Right lobe of liver (tissue), 6 donors: ENCODE results near the gene ULK2. TPM values are rescaled to one million over a fixed set of nuclear protein-coding genes. Genes with fewer than 3 reads are reported as not detected.

Source experiments
- ATAC-seq, 4 donors: fragments of 200-7000 bp; cut with Tn5 transposase; one replicate each; pipeline ENCODE4 v1.9.1; 2020; ENCODE audit warnings: mild to moderate bottlenecking in 4 of 4, moderate library complexity in 4 of 4
- DNase-seq, 3 donors: peaks; one replicate each; pipeline ENCODE4 v3.0.0-alpha.2; 2020
- H3K27ac ChIP-seq, 3 donors: fragments of 200-600 bp; one replicate each; pipeline ENCODE4 v1.8.0; 2022
- H3K27me3 ChIP-seq, 2 donors: fragments of 200-600 bp; one replicate each; pipeline ENCODE4 v1.8.0; 2022
- H3K36me3 ChIP-seq, 4 donors: fragments of 200-600 bp; sonication (generic) in 1 of 4; one replicate each; pipeline versions ENCODE4 v1.5.1 to v1.8.0; 2017 to 2022; ENCODE audit warnings: control low read depth in 1 of 4
- H3K4me1 ChIP-seq, 4 donors: fragments of 200-600 bp; sonication (generic) in 1 of 4; one replicate each; pipeline versions ENCODE4 v1.5.1 to v1.8.0; 2017 to 2022; ENCODE audit warnings: control low read depth in 1 of 4
- H3K4me3 ChIP-seq, 3 donors: fragments of 200-600 bp; one replicate each; pipeline ENCODE4 v1.8.0; 2022
- H3K9me3 ChIP-seq, 4 donors: fragments of 200-600 bp; sonication (generic) in 1 of 4; one replicate each; pipeline versions ENCODE4 v1.5.1 to v1.8.0; 2017 to 2022; ENCODE audit warnings: control low read depth in 1 of 4
- POLR2A ChIP-seq: fragments of 450-650 bp; IDR thresholded peaks from one replicate; pipeline ENCODE4 v1.6.1; 2017; ENCODE audit warnings: antibody characterized with exemption, mild to moderate bottlenecking
- WGBS: methylation state at CpG from one replicate; pipeline ENCODE4 v1.1.6; 2018; ENCODE audit warnings: low coverage, low lambda C conversion rate; ENCODE audit not compliant: insufficient coverage; ENCODE audit errors: missing lambda C conversion rate; 5-methylcytosine and 5-hydroxymethylcytosine counted together
- intact Hi-C, 2 donors: fragments of 100-400 bp; cut with DNase I; formaldehyde crosslinking; loops; one replicate each; pipeline versions ENCODE4 v1.11.2 to v1.14.1; 2022
- total RNA-seq, 6 experiments: library from RNA; depleted of rRNA in 2 of 6; stranded (reverse); fragments of >200 nt in 2 of 6; fragmentation: NEBNext Ultra II Directional in 3 of 6; extraction: Animal tissue kit (Norgen Biotek cat#: 25700) in 3 of 6; gene quantifications; one replicate each; pipeline versions ENCODE4 v1.1.0 to v1.2.4, GENCODE V29; 2016 to 2023
- TF ChIP-seq, protein P1 (sequence below), 4 donors: fragments of 200-600 bp in 3 of 4; fragments of 450-650 bp in 1 of 4; IDR thresholded peaks; one replicate each; pipeline versions ENCODE4 v1.5.1 to v1.8.0; 2016 to 2022; ENCODE audit warnings: antibody characterized with exemption in 4 of 4, mild to moderate bottlenecking in 2 of 4
- donor health status: DM: no; HTN: yes; CAD: no.
- donor health status: DM: no; HTN: no; CAD: no.
- donor health status: DM: no; HTN: no; CAD: no.
- donor health status: DM: no; HTN: yes; CAD: no.
- donor health status: DM: no; HTN: yes; CAD: no.

ULK2 gene
- total RNA-seq, 6 experiments from 2014 or later: 3.5 to 6.1 (median 4.8) TPM

DNA sequence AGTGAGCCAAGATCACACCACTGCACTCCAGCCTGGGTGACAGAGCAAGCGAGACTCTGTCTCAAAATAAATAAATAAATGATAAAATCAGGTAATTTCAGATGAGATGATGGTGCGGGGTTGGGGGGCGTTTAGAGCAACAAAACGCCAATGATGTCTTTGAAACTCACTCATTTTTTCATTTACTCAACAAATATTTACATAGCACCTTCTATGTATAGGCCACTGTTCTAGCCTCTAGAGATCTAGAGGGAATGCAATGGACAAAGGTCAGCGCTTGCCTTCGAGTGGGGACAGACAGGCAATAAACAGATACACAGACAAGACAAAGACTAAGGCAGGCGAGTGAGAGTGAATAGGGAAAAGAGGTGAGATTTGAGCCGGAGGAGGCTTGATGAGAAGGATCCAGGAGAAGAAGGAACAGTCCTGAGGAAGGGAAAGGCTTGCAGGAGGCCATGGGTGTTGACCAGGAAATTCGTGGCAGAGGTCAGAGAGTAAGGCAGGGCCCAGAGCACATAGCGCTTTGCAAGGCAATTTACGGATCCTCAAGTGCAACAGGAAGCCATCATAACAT, 133.7 kb downstream of the ULK2 start:
- H3K27ac ChIP-seq: no peak overlapping the region
- H3K36me3 ChIP-seq: no peaks in the 10 kb centered on the region
- ATAC-seq (peak in 1 of 4 donors; percentile 16), DNase-seq (no peak)
- no peak for TF ChIP-seq POLR2A
- TF ChIP-seq, protein P1, sequence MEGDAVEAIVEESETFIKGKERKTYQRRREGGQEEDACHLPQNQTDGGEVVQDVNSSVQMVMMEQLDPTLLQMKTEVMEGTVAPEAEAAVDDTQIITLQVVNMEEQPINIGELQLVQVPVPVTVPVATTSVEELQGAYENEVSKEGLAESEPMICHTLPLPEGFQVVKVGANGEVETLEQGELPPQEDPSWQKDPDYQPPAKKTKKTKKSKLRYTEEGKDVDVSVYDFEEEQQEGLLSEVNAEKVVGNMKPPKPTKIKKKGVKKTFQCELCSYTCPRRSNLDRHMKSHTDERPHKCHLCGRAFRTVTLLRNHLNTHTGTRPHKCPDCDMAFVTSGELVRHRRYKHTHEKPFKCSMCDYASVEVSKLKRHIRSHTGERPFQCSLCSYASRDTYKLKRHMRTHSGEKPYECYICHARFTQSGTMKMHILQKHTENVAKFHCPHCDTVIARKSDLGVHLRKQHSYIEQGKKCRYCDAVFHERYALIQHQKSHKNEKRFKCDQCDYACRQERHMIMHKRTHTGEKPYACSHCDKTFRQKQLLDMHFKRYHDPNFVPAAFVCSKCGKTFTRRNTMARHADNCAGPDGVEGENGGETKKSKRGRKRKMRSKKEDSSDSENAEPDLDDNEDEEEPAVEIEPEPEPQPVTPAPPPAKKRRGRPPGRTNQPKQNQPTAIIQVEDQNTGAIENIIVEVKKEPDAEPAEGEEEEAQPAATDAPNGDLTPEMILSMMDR (IDR thresholded peaks at IDR 0.05): no peak
- no peak overlapping the region for H3K4me3 ChIP-seq
- 56% methylated on average over 11 of the region's 11 CpGs for WGBS
- peaks cover 0 to under 1% (median 0%) of the 10 kb centered on the region in 4 donors for H3K4me1 ChIP-seq
- intact Hi-C loops: no loop called here
- no peaks in the 10 kb centered on the region for H3K27me3 ChIP-seq
- H3K9me3 ChIP-seq: no peaks in the 10 kb centered on the region

DNA sequence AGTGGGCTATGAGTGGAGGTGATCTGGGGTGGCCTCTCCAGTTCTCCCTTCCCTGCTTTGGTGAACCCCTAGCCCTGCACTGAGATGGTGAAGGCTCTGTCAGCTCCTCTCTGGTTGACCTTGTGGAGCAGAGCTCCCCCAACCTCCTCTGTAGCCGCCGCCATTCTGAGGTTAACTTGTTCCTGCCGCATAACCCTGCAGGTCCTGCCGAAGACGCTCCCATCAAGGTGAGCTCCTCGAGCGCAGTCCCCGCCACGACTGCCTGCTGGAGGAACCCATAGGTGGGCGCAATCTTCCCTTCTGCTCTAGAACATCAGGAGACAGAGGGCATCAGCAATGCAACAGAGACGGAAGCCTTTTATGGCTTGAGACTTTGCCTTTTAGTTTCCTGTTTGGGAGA, 136.1 kb downstream of the ULK2 start:
- Histone ChIP-seq H3K27me3 (no peaks in the 10 kb centered on the region), H3K4me3 (no peak overlapping the region), H3K36me3 (no peaks in the 10 kb centered on the region), H3K27ac (no peak overlapping the region), H3K9me3 (no peaks in the 10 kb centered on the region), H3K4me1 (peaks cover 0 to 24% (median 12%) of the 10 kb centered on the region in 4 donors)
- no peak for TF ChIP-seq POLR2A
- TF ChIP-seq, protein P1 (IDR thresholded peaks at IDR 0.05): no peak
- DNase-seq (no peak), ATAC-seq (no peak)
- WGBS: 90% methylated on average over 4 of the region's 11 CpGs
- intact Hi-C loops: no loop called here

DNA sequence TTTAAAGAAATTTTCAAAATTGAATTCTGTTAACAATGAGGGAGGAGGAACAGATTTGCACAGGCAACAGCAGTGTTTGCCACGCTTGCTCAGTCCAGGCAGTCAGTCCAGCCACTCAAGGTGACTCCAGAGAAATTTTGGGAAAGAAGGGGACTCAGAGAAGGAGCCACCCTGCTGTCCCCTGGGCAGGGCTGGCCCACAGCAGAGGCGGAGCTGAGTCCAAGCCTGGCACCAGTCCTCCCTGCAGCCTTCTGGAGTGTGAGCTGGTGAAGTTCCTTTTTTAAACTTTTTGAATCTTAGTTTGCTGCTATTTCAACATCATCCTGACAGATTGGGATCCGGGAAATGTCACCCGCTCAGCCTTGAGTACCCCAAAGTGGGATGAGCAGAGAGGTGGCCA, 136.9 kb downstream of the ULK2 start:
- DNase-seq: no peak
- no peaks in the 10 kb centered on the region for H3K36me3 ChIP-seq
- no peak for ATAC-seq
- WGBS: 77% methylated on average over 3 of the region's 4 CpGs
- no peaks in the 10 kb centered on the region for H3K27me3 ChIP-seq
- no peak overlapping the region for H3K27ac ChIP-seq
- TF ChIP-seq, protein P1 (IDR thresholded peaks at IDR 0.05): no peak
- no peak for TF ChIP-seq POLR2A
- no peaks in the 10 kb centered on the region for H3K9me3 ChIP-seq
- H3K4me1 ChIP-seq: peaks cover 0 to 25% (median 13%) of the 10 kb centered on the region in 4 donors
- H3K4me3 ChIP-seq: no peak overlapping the region
- intact Hi-C loops: no loop called here

DNA sequence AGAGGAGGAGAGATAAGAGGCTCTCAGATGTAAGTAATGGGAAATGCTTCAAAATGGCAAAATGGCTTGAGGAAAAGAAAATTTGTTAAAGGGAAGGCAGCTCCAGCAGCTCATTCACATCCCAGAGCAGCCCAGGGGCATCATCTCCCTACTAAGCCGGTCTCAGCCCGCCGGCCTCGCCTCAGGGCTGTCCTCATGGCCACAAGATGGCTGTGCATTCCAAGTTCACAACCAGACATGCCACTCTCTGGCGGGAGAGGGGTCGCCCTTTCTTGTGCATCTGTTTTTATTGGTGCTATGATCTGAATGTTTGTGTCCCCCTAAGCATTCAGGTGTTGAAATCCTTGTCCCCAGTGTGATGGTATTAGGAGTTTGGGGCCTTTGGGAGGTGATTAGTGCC, 137.8 kb downstream of the ULK2 start:
- TF ChIP-seq POLR2A: no peak
- TF ChIP-seq, protein P1 (IDR thresholded peaks at IDR 0.05): no peak
- no peak overlapping the region for H3K27ac ChIP-seq
- no CpG with 5 or more reads among the region's 6 CpGs for WGBS
- no peak for ATAC-seq
- no peaks in the 10 kb centered on the region for H3K9me3 ChIP-seq
- peaks cover 0 to 28% (median 13%) of the 10 kb centered on the region in 4 donors for H3K4me1 ChIP-seq
- H3K27me3 ChIP-seq: no peaks in the 10 kb centered on the region
- intact Hi-C loops: no loop called here
- no peak for DNase-seq
- H3K4me3 ChIP-seq: no peak overlapping the region
- H3K36me3 ChIP-seq: no peaks in the 10 kb centered on the region
